Measurements from ENCODE around the gene ADAMTS18.

GRCh38 chr16:77444147-77444460, 9.3 kb upstream of the ADAMTS18 start:
- no peak for TF ChIP-seq ZNF510 (tag by site-specific recombination; IDR thresholded peaks at IDR 0.05; ENCODE audit: insufficient replicate concordance)
- no peak for TF ChIP-seq SETDB1 (IDR thresholded peaks at IDR 0.05; ENCODE audit: insufficient read length, low read length)
- no peak for TF ChIP-seq ZNF580 (tag by site-specific recombination; IDR thresholded peaks at IDR 0.05)
- no peak for TF ChIP-seq ZNF791 (tag by site-specific recombination; IDR thresholded peaks at IDR 0.05)
- TF ChIP-seq CTCF (tag by site-specific recombination; IDR thresholded peaks at IDR 0.05): no peak
- no peak for TF ChIP-seq ZNF48 (tag by site-specific recombination; IDR thresholded peaks at IDR 0.05)
- TF ChIP-seq PBX3 (CRISPR knock-in tag; IDR thresholded peaks at IDR 0.05): no peak
- TF ChIP-seq ZNF146 (tag by site-specific recombination; IDR thresholded peaks at IDR 0.05): no peak
- no peak for TF ChIP-seq ZNF274 (IDR thresholded peaks at IDR 0.05; ENCODE audit: low read length)
- no peak for TF ChIP-seq ZNF274 (tag by site-specific recombination; IDR thresholded peaks at IDR 0.05; ENCODE audit: borderline replicate concordance)
- TF ChIP-seq ZNF792 (tag by site-specific recombination; IDR thresholded peaks at IDR 0.05): no peak

Data from HEK293 (cell line).